GM12872 (cell line): Measurements from ENCODE around the gene RBM20.

ENCODE experiments used
- TF ChIP-seq, protein P1 (sequence below): IDR thresholded peaks from 3 replicates; pipeline ENCODE4 v1.5.1; 2011; ENCODE audit warnings: low read depth, mild to moderate bottlenecking, low read length, moderate library complexity; ENCODE audit not compliant: insufficient read depth

RBM20 gene

DNA sequence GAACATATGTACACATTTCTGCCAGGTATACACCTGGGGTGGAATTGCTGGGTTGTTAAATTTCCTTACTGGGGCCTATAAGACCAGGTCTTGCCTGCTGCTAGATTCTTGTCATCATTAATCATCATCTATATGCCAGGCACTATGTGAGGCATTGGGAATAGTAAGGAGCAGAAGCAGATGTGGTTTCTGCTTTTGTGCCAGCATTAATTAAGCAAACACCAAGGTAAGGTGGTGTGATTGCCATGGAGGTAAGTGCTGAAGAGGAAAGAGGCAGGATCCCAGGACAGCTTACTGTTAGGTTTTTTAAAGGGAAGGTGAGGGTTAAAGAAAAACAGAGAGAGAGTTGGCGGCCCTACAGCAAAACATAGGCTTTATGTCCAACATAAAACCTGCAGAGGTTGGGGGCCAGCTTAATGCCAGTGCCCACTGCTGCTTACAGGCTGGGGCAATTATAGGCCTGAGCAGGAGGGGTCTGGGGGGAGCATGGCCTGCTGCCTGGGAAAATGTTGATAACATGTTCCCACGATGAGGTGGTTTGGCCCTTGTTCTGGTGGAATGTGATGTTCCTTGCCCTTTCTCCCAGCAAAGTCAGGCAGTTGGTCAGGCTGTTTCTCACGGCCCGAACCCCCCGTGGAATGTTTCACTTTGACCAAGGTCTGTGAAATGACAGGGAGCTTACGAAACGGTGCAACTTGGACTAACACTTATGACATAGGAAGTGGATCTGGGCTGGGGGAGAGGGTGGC, 93.9 kb downstream of the RBM20 start:
- TF ChIP-seq, protein P1, sequence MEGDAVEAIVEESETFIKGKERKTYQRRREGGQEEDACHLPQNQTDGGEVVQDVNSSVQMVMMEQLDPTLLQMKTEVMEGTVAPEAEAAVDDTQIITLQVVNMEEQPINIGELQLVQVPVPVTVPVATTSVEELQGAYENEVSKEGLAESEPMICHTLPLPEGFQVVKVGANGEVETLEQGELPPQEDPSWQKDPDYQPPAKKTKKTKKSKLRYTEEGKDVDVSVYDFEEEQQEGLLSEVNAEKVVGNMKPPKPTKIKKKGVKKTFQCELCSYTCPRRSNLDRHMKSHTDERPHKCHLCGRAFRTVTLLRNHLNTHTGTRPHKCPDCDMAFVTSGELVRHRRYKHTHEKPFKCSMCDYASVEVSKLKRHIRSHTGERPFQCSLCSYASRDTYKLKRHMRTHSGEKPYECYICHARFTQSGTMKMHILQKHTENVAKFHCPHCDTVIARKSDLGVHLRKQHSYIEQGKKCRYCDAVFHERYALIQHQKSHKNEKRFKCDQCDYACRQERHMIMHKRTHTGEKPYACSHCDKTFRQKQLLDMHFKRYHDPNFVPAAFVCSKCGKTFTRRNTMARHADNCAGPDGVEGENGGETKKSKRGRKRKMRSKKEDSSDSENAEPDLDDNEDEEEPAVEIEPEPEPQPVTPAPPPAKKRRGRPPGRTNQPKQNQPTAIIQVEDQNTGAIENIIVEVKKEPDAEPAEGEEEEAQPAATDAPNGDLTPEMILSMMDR, result no peak

DNA sequence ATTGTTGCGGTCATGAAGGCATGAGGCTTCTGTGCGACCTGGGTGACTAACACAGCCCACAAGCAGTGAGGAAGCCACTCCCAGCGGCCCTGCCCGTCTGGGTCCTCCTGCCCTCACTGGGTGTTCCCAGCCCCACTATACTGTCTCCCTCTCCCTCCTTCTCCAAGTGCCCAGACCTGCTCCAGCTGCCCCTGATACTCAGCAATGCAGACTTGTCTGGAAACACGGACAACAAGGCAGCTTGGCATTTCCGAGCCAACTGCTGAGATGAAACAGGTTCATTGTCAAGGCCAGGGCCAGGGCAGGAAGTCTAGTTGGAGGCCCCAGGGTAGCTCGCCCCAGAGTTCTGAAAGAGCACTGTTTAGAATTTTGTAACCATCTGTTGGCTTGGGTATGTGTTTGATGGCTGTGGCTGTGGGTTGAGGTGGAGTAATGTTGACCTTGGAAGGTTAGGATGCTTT, 95.7 kb downstream of the RBM20 start:
- TF ChIP-seq, protein P1, result no peak

DNA sequence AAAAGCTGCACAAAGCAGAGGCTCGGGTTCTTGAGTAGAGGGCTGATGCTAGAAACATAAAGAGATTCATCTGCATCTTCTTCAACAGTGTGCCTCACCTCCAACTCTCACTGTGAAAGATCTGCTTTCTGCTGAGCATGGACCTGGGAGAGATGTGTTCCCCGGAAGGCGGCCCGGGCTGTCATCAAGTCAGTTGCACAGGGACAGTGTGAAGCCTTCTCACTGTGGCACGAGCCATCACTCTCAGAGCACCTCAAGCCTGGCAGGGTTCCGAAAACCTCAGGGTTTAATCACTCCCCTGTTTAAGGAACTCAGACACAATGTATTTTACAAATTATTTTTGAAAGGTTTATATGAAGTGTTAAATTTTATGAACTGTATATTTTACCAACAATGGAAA, 98.7 kb downstream of the RBM20 start:
- TF ChIP-seq, protein P1, result no peak

DNA sequence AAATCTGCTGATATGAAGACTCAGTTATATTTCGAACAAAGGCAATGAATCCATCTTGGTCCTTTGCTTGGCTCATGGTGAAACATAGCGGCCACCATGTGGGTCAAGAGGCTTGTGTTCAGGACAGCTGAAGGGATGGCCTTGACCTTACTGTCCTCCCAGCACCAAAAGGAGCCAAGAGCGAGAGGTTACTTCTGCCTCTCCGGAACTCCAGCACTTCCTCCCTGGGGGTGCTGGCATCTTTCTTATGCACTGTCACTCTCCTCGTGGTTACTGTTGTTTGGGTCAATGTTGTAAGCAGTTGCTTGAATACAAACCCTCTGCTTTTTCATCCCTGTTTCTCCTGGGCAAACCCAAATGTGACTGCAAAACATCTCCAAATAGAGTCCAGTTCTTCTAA, 100.6 kb downstream of the RBM20 start:
- TF ChIP-seq, protein P1, result no peak

DNA sequence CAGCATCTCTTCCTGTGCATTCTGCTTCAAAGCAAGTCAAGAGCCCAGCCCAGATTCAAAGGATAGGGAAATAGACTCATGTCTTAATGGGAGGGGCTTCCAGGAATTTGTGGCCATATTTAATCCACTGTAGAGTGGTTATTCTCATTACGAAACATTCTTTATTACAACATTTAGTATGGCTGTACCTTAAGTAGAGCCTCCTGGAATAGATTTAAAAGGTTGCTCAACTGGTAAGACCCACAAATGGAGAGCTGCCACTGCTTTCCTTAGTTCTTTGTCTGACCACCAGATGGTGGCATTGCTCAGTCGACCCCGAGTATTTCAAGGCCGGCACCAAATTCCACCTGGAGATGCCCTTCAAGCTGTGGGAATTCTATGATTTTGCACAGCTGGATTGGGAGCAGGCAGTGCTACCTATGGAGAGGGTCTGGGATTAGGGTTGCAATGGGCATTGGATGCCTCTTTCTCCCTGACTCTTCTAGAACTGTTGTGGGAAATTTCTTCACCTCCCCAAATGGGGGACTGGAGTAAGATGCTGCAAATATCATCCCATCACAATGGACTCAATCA, 102.2 kb downstream of the RBM20 start:
- TF ChIP-seq, protein P1, result peak; percentile 74

DNA sequence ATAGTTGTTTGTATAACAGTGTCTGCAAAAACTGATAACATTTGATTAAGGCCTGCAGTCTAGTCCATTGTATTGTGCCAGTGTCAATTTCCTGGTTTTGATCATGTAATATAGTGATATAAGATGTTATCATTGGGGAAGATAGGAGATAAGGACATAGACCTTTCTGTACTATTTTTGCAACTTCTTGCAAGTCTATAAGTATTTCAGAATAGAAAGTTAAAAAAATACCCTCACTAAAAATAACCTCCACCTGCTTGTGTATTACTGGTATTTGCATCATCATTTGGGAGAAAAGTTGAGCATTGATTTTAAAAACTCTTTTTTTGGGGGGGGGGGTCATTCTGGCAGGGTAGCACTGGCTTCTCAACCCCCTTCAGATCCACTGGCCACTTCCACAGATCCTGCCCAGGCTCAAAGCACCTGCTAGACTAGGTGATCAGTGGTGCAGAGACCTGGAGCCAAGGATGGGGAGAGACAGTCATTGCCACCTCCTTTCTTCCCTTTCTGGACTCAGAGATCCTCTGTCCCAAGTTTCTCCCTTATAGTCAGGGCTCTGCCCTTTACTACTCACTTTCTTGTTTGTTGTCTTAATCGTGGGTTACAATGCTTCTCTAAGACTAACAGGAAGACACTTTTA, 103.0 kb downstream of the RBM20 start:
- TF ChIP-seq, protein P1, result no peak

DNA sequence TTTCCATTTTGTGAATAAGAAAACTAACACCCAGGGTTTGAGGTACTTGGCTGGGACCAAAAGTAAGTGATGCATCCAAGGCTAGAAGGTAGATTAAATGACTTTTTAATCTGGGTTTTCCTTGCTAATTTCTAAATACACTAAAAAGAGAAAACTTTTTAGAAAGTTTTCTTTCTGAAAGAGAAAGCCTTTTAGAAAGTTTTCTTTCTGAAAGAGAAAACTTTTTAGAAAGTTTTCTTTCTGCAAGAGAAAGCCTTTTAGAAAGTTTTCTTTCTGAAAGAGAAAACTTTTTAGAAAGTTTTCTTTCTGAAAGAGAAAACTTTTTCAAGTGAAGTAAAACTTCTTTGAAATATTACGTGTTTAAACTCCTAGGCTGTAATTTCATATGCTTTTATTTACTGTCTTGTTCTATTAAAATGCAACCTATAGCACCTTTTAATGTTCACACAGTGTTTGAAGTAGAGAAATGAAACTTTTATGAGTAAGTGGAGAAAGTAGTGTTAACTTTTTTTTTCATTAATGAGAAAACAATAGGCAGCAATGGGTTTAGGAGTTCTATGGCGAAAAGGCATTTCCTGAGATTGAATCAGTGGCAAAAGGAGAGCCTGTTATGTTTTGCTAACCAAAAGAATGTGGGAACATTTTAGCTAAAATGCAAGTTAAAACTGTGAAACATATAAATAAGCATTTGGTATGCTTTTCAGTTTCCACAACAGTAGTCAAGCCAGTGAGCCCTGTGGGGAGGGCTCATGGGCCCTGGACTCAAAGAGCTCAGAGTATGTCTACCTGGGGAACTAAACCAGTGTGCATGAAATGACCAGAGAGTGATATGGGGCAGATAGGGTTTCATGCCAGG, 103.7 kb downstream of the RBM20 start:
- TF ChIP-seq, protein P1, result no peak
